ENCODE data around the gene MAPKAP1. TPM values are rescaled to one million over a fixed set of nuclear protein-coding genes. Genes with fewer than 3 reads are reported as not detected.

The MAPKAP1 gene
- total RNA-seq, 4 donors from 2014 or later: 46.7 to 63.0 (median 57.9) TPM

GRCh38 chr9:125690679-125691078, 16.3 kb downstream of the MAPKAP1 start:
- no peak overlapping the region for H3K4me3 ChIP-seq (ENCODE audit: low read depth, poor library complexity, severe bottlenecking)
- intact Hi-C loops (cut with DNase I; ENCODE audit: low total_unique reads): no loop called here
- no peak for DNase-seq (ENCODE audit: low spot score in 2 of 2)
- WGBS, 2 donors: 84 to 95% methylated on average over 10 of the region's 10 CpGs
- TF ChIP-seq CTCF (IDR thresholded peaks at IDR 0.05) (no peak), POLR2A (IDR thresholded peaks at IDR 0.05) (no peak)

GRCh38 chr9:125687163-125687863, 19.7 kb downstream of the MAPKAP1 start:
- intact Hi-C loops (cut with DNase I; ENCODE audit: low total_unique reads): no loop called here

DNA sequence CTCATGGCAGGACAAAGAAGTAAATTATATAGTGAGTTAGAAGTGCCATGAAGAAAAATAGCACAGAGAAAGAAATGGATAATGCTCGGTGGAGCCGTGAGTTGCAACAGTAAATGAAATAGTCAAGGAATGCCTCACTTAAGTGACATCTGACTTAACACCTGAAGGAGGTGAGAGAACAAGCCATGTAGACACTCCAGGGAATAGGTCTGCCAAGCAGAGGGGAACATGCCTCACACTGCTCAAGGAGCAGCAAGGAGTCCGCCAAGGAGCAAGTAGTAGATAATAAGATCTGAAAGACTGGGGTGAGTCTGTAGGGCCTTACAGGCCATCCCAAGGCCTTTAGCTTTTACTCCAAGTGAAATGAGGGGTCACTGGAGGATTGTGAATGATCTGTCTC, 21.8 kb downstream of the MAPKAP1 start:
- H3K4me3 ChIP-seq (ENCODE audit: low read depth, poor library complexity, severe bottlenecking): no peak overlapping the region
- 93 to 96% methylated on average over 3 of the region's 3 CpGs for WGBS, 2 donors
- intact Hi-C loops (cut with DNase I; ENCODE audit: low total_unique reads): no loop called here
- no peak for DNase-seq (ENCODE audit: low spot score in 2 of 2)
- TF ChIP-seq CTCF (IDR thresholded peaks at IDR 0.05) (no peak), POLR2A (IDR thresholded peaks at IDR 0.05) (no peak)

More at GRCh38 chr9:125687163-125687863, 19.7 kb downstream of the MAPKAP1 start:
- no peak for DNase-seq (ENCODE audit: low spot score in 2 of 2)
- TF ChIP-seq POLR2A (IDR thresholded peaks at IDR 0.05): no peak
- no peak overlapping the region for H3K4me3 ChIP-seq (ENCODE audit: low read depth, poor library complexity, severe bottlenecking)
- 81 to 82% methylated on average over 4 of the region's 4 CpGs for WGBS, 2 donors

- H3K4me3 ChIP-seq (ENCODE audit: low read depth, poor library complexity, severe bottlenecking): no peak overlapping the region
- no peak for TF ChIP-seq CTCF (IDR thresholded peaks at IDR 0.05)
- no peak for TF ChIP-seq POLR2A (IDR thresholded peaks at IDR 0.05)
- WGBS, 2 donors: 92 to 93% methylated on average over 3 of the region's 3 CpGs
- intact Hi-C loops (cut with DNase I; ENCODE audit: low total_unique reads): no loop called here
- no peak for DNase-seq (ENCODE audit: low spot score in 2 of 2)
Observed at GRCh38 chr9:125683486-125683885, 23.5 kb downstream of the MAPKAP1 start.

DNA sequence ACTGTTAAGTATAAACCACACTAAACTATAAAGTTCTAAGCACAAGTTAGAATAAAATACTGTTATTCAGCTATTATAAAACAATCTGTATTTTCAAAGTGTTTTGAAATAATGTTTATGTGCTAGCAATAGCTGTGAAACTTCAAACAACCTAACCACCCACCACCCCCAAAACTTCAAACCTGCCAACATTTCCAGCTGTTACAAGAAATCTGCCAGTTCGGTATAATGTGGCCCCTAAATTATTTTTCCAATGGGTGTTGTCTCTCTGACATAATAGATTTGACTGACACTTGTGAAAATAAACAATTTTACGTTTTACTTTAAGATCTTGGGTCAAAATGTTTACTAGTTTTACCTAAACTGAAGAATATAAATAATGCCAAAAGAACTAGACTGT, 24.7 kb downstream of the MAPKAP1 start:
- no peak overlapping the region for H3K4me3 ChIP-seq (ENCODE audit: low read depth, poor library complexity, severe bottlenecking)
- WGBS, 2 donors: 64 to 82% methylated on average over 2 of the region's 2 CpGs
- TF ChIP-seq CTCF (IDR thresholded peaks at IDR 0.05) (no peak), POLR2A (IDR thresholded peaks at IDR 0.05) (no peak)
- intact Hi-C loops (cut with DNase I; ENCODE audit: low total_unique reads): no loop called here
- no peak for DNase-seq (ENCODE audit: low spot score in 2 of 2)

DNA sequence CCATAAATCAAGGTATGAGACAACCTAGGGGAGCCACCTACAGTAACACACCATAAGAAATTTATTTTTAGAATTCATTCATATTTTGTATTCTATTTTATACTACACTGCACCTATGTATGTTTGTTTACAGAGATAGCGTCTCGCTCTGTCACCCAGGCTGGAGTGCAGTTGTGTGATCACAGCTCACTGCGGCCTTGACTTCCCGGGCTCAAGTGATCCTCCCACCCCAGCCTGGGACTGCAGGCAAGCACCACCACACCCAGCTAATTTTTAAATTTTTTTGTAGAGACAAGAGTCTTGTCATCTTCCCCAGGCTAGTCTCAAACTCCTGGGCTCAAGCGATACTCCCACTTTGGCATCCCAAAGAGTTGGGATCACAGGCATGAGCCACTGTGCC, 25.4 kb downstream of the MAPKAP1 start:
- H3K4me3 ChIP-seq (ENCODE audit: low read depth, poor library complexity, severe bottlenecking): no peak overlapping the region
- intact Hi-C loops (cut with DNase I; ENCODE audit: low total_unique reads): no loop called here
- TF ChIP-seq CTCF (IDR thresholded peaks at IDR 0.05) (no peak), POLR2A (IDR thresholded peaks at IDR 0.05) (no peak)
- DNase-seq (ENCODE audit: low spot score in 2 of 2): no peak
- WGBS, 2 donors: 95% methylated on average over 5 of the region's 5 CpGs
